Neural crest cell (in vitro differentiated cells): ENCODE measurements around the gene RPS19. TPM values are rescaled to one million over a fixed set of nuclear protein-coding genes. Genes with fewer than 3 reads are reported as not detected.

Source experiments
- DNase-seq: peaks from one replicate; pipeline ENCODE4 v3.0.0; 2021; ENCODE audit warnings: low read depth, mixed read lengths, low spot score
- H3K27ac Mint-ChIP-seq: one replicate; pipeline ENCODE4 v1.8.0; 2021; ENCODE audit warnings: mild to moderate bottlenecking, mixed read lengths; ENCODE audit not compliant: unreplicated experiment
- H3K27me3 Mint-ChIP-seq: 2 replicates; pipeline ENCODE4 v1.8.0; 2021; ENCODE audit warnings: low read depth, mild to moderate bottlenecking, mixed read lengths
- H3K36me3 Mint-ChIP-seq: 2 replicates; pipeline ENCODE4 v1.8.0; 2021; ENCODE audit warnings: low read depth, mild to moderate bottlenecking, mixed read lengths
- H3K4me1 Mint-ChIP-seq: 2 replicates; pipeline ENCODE4 v1.8.0; 2021; ENCODE audit warnings: mixed read lengths
- H3K4me3 Mint-ChIP-seq: one replicate; pipeline ENCODE4 v1.8.0; 2021; ENCODE audit warnings: mild to moderate bottlenecking, mixed read lengths
- H3K9me3 Mint-ChIP-seq: 2 replicates; pipeline ENCODE4 v1.8.0; 2021; ENCODE audit warnings: mixed read lengths
- microRNA-seq: library from miRNA; unstranded; fragments of <30 nt; microRNA quantifications from one replicate; pipeline ENCODE4, GENCODE V29; 2020
- total RNA-seq: library from RNA; stranded (reverse); gene quantifications from 2 replicates; pipeline ENCODE4 v1.2.1, GENCODE V29; 2021
- TF ChIP-seq, protein P1 (sequence below): fragments of 200-600 bp; sonication (generic); conservative IDR thresholded peaks from 2 replicates; pipeline ENCODE4 v1.5.0; 2021; ENCODE audit warnings: antibody characterized with exemption, mild to moderate bottlenecking

Gene RPS19
- total RNA-seq, 1 donor from 2014 or later = 2,613 TPM

DNA sequence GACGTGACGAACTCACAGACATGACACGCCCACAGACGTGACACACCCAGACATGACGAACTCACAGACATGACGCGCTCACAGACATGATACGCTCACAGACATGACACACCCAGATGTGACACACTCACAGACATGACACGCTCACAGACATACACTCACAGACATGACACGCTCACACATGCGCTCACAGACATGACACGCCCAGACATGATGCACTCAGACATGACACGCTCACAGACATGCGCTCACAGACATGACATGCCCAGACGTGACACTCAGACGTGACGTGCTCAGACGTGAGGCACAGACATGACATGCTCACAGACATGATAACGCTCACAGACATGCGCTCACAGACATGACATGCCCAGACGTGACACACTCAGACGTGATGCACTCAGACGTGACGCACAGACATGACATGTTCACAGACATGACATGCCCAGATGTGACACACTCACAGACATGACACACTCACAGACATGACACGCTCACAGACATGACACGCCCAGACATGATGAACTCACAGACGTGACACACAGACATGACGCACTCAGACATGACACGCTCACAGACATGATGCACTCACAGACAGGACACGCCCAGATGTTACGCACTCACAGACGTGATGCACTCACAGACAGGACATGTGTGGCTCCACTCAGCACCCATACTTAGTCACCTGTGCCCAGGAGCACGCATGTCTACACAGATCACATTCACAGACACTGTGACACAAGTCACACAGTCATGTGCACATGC lies 60.1 kb downstream of the RPS19 start:
- Mint-ChIP-seq H3K4me1 (peaks cover 8% of the 10 kb centered on the region), H3K27me3 (peaks cover 22% of the 10 kb centered on the region), H3K27ac (no peak overlapping the region), H3K4me3 (no peak overlapping the region), H3K36me3 (no peaks in the 10 kb centered on the region), H3K9me3 (no peaks in the 10 kb centered on the region)
- TF ChIP-seq, protein P1, sequence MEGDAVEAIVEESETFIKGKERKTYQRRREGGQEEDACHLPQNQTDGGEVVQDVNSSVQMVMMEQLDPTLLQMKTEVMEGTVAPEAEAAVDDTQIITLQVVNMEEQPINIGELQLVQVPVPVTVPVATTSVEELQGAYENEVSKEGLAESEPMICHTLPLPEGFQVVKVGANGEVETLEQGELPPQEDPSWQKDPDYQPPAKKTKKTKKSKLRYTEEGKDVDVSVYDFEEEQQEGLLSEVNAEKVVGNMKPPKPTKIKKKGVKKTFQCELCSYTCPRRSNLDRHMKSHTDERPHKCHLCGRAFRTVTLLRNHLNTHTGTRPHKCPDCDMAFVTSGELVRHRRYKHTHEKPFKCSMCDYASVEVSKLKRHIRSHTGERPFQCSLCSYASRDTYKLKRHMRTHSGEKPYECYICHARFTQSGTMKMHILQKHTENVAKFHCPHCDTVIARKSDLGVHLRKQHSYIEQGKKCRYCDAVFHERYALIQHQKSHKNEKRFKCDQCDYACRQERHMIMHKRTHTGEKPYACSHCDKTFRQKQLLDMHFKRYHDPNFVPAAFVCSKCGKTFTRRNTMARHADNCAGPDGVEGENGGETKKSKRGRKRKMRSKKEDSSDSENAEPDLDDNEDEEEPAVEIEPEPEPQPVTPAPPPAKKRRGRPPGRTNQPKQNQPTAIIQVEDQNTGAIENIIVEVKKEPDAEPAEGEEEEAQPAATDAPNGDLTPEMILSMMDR = no peak
- DNase-seq = no peak

DNA sequence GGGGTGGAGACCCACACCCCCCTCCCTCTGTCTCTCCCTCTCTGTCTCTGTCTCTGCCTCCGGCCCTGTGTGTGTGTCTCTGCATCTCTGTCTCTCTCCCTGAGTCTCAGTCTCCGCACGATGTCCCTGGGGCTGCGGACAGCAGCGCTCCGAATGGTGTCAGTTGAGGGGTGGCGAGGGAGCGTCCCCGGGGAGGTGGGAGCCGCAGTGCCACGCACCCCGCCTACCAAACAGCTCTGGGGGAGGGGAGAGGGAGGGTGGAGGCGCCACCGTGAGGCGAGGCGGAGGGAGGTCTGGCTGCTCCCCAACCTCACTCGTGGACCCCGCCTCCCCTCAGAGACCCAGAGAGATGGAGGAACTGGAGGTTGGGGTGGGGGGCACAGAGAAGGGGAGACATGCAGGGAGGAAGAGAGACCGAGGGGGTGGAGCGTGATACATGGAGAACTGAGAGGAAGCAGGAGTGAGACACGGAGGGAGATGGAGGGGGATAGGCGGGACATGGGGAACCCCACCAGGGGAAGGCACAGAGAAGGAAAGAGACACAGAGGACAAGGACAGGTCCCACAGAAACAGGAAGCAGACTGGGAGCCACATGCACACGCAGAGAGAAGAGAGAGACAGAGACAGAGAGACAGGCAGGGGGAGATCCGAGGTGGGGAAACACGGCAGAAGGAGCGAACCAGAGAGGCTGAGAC lies 61.0 kb downstream of the RPS19 start:
- H3K4me1 Mint-ChIP-seq = peaks cover 8% of the 10 kb centered on the region
- no peaks in the 10 kb centered on the region for H3K9me3 Mint-ChIP-seq
- TF ChIP-seq, protein P1 = no peak
- DNase-seq = no peak
- H3K36me3 Mint-ChIP-seq = no peaks in the 10 kb centered on the region
- H3K27ac Mint-ChIP-seq = no peak overlapping the region
- H3K27me3 Mint-ChIP-seq = peaks cover 22% of the 10 kb centered on the region
- H3K4me3 Mint-ChIP-seq = no peak overlapping the region

DNA sequence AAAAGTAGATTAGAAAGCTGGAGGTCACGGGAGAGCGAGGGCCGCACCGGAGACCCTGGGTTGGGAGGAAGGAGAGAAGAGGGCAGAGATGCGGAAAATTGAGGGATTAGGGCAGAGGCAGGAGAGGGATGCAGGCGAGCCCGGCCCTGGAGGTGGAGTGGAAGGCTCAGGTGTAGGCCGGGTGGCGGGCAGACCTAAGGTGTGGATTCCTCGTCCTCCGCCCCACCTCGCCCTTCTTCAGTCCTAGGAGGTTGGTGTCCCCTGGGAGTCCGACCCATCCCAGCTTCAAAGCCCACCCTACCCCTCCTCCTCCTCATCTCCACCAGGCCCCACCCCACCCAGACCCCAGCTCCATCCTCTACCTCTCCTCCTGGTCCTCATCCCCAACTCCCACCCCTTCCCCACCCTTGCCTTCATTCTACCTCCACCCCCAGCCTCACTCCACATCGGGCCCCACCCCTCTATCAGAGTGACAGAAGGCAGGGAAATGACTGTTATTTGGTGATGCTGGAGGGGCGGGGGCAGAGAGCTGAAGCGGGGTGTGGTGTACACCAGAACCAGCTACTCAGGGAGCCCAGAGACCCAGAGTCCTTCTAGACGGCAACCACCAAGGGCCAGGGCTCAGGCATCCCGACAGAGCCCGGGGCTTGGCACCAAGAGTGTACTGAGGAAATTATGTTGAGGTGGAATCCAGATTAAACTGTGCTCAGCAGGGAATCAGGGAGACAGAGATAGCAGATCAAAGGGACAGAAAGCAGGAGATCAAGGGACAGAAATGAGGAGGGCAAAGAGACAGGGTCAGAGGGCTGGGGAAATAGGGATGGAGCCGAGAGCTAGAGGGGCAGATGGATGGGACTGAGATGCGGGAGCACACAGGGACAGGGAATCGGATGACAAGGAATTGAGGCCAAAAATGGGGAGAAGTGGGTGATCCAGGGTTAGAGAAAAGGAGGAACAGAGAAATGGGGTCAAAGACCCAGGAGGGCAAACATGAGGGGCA lies 61.8 kb downstream of the RPS19 start:
- Mint-ChIP-seq H3K4me1 (peaks cover 8% of the 10 kb centered on the region), H3K36me3 (no peaks in the 10 kb centered on the region), H3K27me3 (peaks cover 22% of the 10 kb centered on the region), H3K27ac (no peak overlapping the region), H3K4me3 (no peak overlapping the region), H3K9me3 (no peaks in the 10 kb centered on the region)
- TF ChIP-seq, protein P1 = no peak
- DNase-seq = no peak

Small RNAs within 50 kb of the gene (microRNA-seq; reads per million reads assigned to microRNA genes)
- 7.1 reads per million, percentile 8 among the genes with 10 or more reads in this experiment for gene MIR6797

Other genes starting within 250 kb of the RPS19 start
- gene CEACAM4, start 233.2 kb upstream of the RPS19 start, total RNA-seq = not detected in 2 replicates
- gene CEACAM7, start 172.0 kb upstream of the RPS19 start, total RNA-seq = not detected in 2 replicates
- gene CEACAM5, start 151.6 kb upstream of the RPS19 start, total RNA-seq = not detected in 2 replicates
- not detected in 2 replicates for gene CEACAM6, start 104.7 kb upstream of the RPS19 start, total RNA-seq
- gene CEACAM3, start 63.7 kb upstream of the RPS19 start, total RNA-seq = not detected in 2 replicates
- gene LYPD4, start 15.6 kb upstream of the RPS19 start, total RNA-seq = not detected in 2 replicates
- not detected in 2 replicates for gene DMRTC2, start 15.2 kb upstream of the RPS19 start, total RNA-seq
- gene CD79A, start 17.0 kb downstream of the RPS19 start, total RNA-seq = 0.32 and 0.70 TPM in 2 replicates
- 62.3 and 69.9 TPM in 2 replicates for gene ARHGEF1, start 22.9 kb downstream of the RPS19 start, total RNA-seq
- 0.12 and 0.14 TPM in 2 replicates for gene ERFL, start 68.2 kb downstream of the RPS19 start, total RNA-seq
- 83.8 and 93.4 TPM in 2 replicates for gene RABAC1, start 99.1 kb downstream of the RPS19 start, total RNA-seq
- gene ATP1A3, start 134.0 kb downstream of the RPS19 start, total RNA-seq = 22.9 and 23.2 TPM in 2 replicates
- gene GRIK5, start 210.0 kb downstream of the RPS19 start, total RNA-seq = 3.7 and 3.8 TPM in 2 replicates
- 25.6 and 26.0 TPM in 2 replicates for gene ZNF574, start 215.9 kb downstream of the RPS19 start, total RNA-seq